Hepatocyte (in vitro differentiated cells): ENCODE measurements around the gene CCM2. TPM values are rescaled to one million over a fixed set of nuclear protein-coding genes. Genes with fewer than 3 reads are reported as not detected.

Source experiments
- DNase-seq: peaks from one replicate; pipeline ENCODE4 v3.0.0-alpha.2; 2016; ENCODE audit warnings: low spot score
- H2AFZ ChIP-seq: fragments of 200-600 bp; sonication (generic); 2 replicates; pipeline ENCODE4 v1.6.0; 2016; ENCODE audit warnings: antibody characterized with exemption, mild to moderate bottlenecking
- H3K27ac ChIP-seq: fragments of 200-600 bp; sonication (generic); 2 replicates; pipeline ENCODE4 v1.5.1; 2016; ENCODE audit warnings: mild to moderate bottlenecking
- H3K27me3 ChIP-seq: fragments of 200-600 bp; sonication (generic); 2 replicates; pipeline ENCODE4 v1.6.1; 2016
- H3K36me3 ChIP-seq: fragments of 200-600 bp; sonication (generic); replicated peaks from 2 replicates; pipeline ENCODE4 v1.5.1; 2016; ENCODE audit warnings: low read depth; ENCODE audit not compliant: insufficient read depth
- H3K4me1 ChIP-seq: fragments of 200-600 bp; sonication (generic); 2 replicates; pipeline ENCODE4 v1.5.1; 2016; ENCODE audit warnings: mild to moderate bottlenecking, moderate library complexity; ENCODE audit not compliant: insufficient read depth
- H3K4me2 ChIP-seq: fragments of 200-600 bp; sonication (generic); 2 replicates; pipeline ENCODE4 v1.6.0; 2016
- H3K4me3 ChIP-seq: fragments of 200-600 bp; sonication (generic); 2 replicates; pipeline ENCODE4 v1.5.1; 2016; ENCODE audit warnings: mild to moderate bottlenecking
- H3K79me2 ChIP-seq: fragments of 200-600 bp; sonication (generic); 2 replicates; pipeline ENCODE4 v1.6.0; 2017; ENCODE audit warnings: mild to moderate bottlenecking
- H3K9me2 ChIP-seq: fragments of 200-600 bp; sonication (generic); replicated peaks from 2 replicates; pipeline ENCODE4 v1.6.0; 2017; ENCODE audit warnings: mild to moderate bottlenecking; ENCODE audit not compliant: insufficient read depth
- H3K9me3 ChIP-seq: fragments of 200-600 bp; sonication (generic); 2 replicates; pipeline ENCODE4 v1.5.1; 2016; ENCODE audit warnings: low read depth, mild to moderate bottlenecking
- H4K20me1 ChIP-seq: fragments of 200-600 bp; sonication (generic); 2 replicates; pipeline ENCODE4 v1.6.0; 2016; ENCODE audit warnings: mild to moderate bottlenecking; ENCODE audit not compliant: insufficient read depth, poor library complexity, severe bottlenecking
- EZH2 ChIP-seq: fragments of 200-600 bp; sonication (generic); IDR thresholded peaks from 2 replicates; pipeline ENCODE4 v1.6.1; 2016; ENCODE audit warnings: antibody characterized with exemption, mild to moderate bottlenecking, borderline replicate concordance
- EZH2phosphoT487 ChIP-seq: fragments of 200-600 bp; sonication (generic); IDR thresholded peaks from one replicate; pipeline ENCODE4 v1.6.1; 2018; ENCODE audit warnings: antibody characterized with exemption, mild to moderate bottlenecking, low read depth, moderate library complexity; ENCODE audit not compliant: unreplicated experiment, severe bottlenecking
- WGBS: methylation state at CpG from one replicate; pipeline ENCODE4 v1.1.6; 2016; ENCODE audit warnings: low lambda C conversion rate; ENCODE audit errors: missing lambda C conversion rate; 5-methylcytosine and 5-hydroxymethylcytosine counted together
- polyA plus RNA-seq: library from polyadenylated mRNA; unstranded; fragments of >200 nt; fragmentation: Nextera tagmentation; extraction: Ambion mirVana; gene quantifications from 2 replicates; pipeline ENCODE4 v1.2.1, GENCODE V29; 2016
- total RNA-seq: library from RNA; depleted of rRNA; stranded (reverse); fragments of >200 nt; gene quantifications from 2 replicates; pipeline ENCODE4 v1.2.3, GENCODE V29; 2014
- TF ChIP-seq, protein P1 (sequence below): fragments of 200-600 bp; sonication (generic); IDR thresholded peaks from 2 replicates; pipeline ENCODE4 v1.5.1; 2016; ENCODE audit warnings: antibody characterized with exemption, mild to moderate bottlenecking; ENCODE audit not compliant: poor library complexity

Gene CCM2
- total and polyA plus RNA-seq, 2 experiments from 2014 or later, result 32.2 to 57.1 TPM

DNA sequence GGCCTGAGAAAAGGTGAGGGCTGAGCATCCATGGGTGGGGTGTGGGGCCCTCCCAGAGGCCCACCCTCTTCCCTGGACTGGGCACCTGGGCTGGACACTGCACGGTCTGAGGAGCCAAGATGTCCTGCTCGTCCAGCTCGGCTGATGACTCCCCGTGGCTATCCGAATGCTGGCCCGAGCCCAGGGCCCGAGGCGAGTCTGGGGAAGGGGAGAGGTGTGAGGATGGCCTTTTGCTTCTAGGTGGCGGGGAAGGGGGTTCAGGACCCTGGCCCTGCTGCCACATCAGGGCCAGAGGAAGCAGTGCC is 81.6 kb downstream of the CCM2 start:
- no peaks in the 10 kb centered on the region for H3K4me1 ChIP-seq
- H3K27me3 ChIP-seq, result no peaks in the 10 kb centered on the region
- TF ChIP-seq EZH2 (no peak), EZH2phosphoT487 (no peak)
- TF ChIP-seq, protein P1, sequence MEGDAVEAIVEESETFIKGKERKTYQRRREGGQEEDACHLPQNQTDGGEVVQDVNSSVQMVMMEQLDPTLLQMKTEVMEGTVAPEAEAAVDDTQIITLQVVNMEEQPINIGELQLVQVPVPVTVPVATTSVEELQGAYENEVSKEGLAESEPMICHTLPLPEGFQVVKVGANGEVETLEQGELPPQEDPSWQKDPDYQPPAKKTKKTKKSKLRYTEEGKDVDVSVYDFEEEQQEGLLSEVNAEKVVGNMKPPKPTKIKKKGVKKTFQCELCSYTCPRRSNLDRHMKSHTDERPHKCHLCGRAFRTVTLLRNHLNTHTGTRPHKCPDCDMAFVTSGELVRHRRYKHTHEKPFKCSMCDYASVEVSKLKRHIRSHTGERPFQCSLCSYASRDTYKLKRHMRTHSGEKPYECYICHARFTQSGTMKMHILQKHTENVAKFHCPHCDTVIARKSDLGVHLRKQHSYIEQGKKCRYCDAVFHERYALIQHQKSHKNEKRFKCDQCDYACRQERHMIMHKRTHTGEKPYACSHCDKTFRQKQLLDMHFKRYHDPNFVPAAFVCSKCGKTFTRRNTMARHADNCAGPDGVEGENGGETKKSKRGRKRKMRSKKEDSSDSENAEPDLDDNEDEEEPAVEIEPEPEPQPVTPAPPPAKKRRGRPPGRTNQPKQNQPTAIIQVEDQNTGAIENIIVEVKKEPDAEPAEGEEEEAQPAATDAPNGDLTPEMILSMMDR, result no peak
- no peaks in the 10 kb centered on the region for H3K36me3 ChIP-seq
- no peaks in the 10 kb centered on the region for H3K79me2 ChIP-seq
- no peak overlapping the region for H3K4me2 ChIP-seq
- H3K27ac ChIP-seq, result no peak overlapping the region
- H4K20me1 ChIP-seq, result no peaks in the 10 kb centered on the region
- 96% methylated on average over 9 of the region's 9 CpGs for WGBS
- no peak for DNase-seq
- no peaks in the 10 kb centered on the region for H3K9me2 ChIP-seq
- H2AFZ ChIP-seq, result no peak overlapping the region
- no peaks in the 10 kb centered on the region for H3K9me3 ChIP-seq
- no peak overlapping the region for H3K4me3 ChIP-seq

GRCh38 chr7:45082031-45082830 is 82.2 kb downstream of the CCM2 start:
- Histone ChIP-seq H3K79me2 (no peaks in the 10 kb centered on the region), H4K20me1 (no peaks in the 10 kb centered on the region), H3K4me3 (no peak overlapping the region), H3K27me3 (no peaks in the 10 kb centered on the region), H3K4me1 (no peaks in the 10 kb centered on the region), H3K4me2 (no peak overlapping the region), H3K36me3 (no peaks in the 10 kb centered on the region), H3K9me2 (no peaks in the 10 kb centered on the region), H2AFZ (no peak overlapping the region), H3K9me3 (no peaks in the 10 kb centered on the region), H3K27ac (no peak overlapping the region)
- 93% methylated on average over 18 of the region's 18 CpGs for WGBS
- no peak for DNase-seq
- no peak for TF ChIP-seq EZH2phosphoT487
- no peak for TF ChIP-seq EZH2
- TF ChIP-seq, protein P1, result no peak

DNA sequence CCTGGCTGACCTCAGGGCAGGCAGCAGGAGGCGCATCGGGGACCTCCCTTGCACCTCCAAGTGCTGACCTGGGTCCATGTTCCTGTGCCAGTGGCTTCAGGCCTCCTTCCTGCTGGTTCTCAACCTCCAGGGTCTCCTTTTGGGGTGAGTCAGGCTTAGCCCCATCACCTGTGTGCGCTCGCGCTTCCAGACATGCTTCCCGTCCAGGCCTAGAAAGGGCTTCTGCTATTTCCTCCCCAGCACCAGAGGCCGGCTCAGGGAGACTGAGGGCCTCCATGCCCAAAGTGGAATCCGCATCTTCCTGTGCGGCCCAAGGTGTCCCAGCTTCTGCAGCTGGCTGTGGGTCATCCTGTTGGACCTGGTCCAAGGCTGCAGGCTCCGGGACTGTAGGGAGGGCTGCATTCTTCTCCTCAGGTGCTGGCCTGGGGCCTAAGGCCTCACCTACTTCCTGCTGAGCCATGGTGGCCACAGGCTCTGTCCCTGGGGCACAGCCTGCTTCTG is 82.9 kb downstream of the CCM2 start:
- H3K4me2 ChIP-seq, result no peak overlapping the region
- 88% methylated on average over 10 of the region's 10 CpGs for WGBS
- H3K36me3 ChIP-seq, result no peaks in the 10 kb centered on the region
- H3K4me1 ChIP-seq, result no peaks in the 10 kb centered on the region
- H3K27ac ChIP-seq, result no peak overlapping the region
- H3K9me2 ChIP-seq, result no peaks in the 10 kb centered on the region
- no peaks in the 10 kb centered on the region for H3K27me3 ChIP-seq
- no peaks in the 10 kb centered on the region for H3K79me2 ChIP-seq
- H3K9me3 ChIP-seq, result no peaks in the 10 kb centered on the region
- TF ChIP-seq EZH2phosphoT487 (no peak), EZH2 (no peak)
- TF ChIP-seq, protein P1, result no peak
- DNase-seq, result no peak
- no peak overlapping the region for H3K4me3 ChIP-seq
- no peak overlapping the region for H2AFZ ChIP-seq
- H4K20me1 ChIP-seq, result no peaks in the 10 kb centered on the region
